HepG2 (cell line): ENCODE measurements around the gene DNAJC18. TPM values are rescaled to one million over a fixed set of nuclear protein-coding genes. Genes with fewer than 3 reads are reported as not detected.

Experiments used
- AHR ChIP-seq: IDR thresholded peaks from 2 replicates; pipeline ENCODE4 v1.6.1; 2018; ENCODE audit warnings: missing genetic modification reagents, missing compliant biosample characterization
- ATAD3A ChIP-seq: sonication (generic); formaldehyde crosslinking; IDR thresholded peaks from 2 replicates; pipeline ENCODE4 v1.4.0; 2020; ENCODE audit warnings: missing genetic modification reagents
- GPBP1L1 ChIP-seq: sonication (generic); formaldehyde crosslinking; IDR thresholded peaks from 2 replicates; pipeline ENCODE4 v1.5.0; 2020; ENCODE audit warnings: mild to moderate bottlenecking, missing genetic modification reagents
- GTF2F1 ChIP-seq: fragments of 150-350 bp; IDR thresholded peaks from 2 replicates; pipeline ENCODE4 v1.6.1; 2014; ENCODE audit warnings: low read length
- MYPOP ChIP-seq: sonication (generic); formaldehyde crosslinking; IDR thresholded peaks from 2 replicates; pipeline ENCODE4 v1.8.1; 2023; ENCODE audit warnings: mild to moderate bottlenecking, moderate library complexity, missing genetic modification reagents
- NBN ChIP-seq: fragments of 450-650 bp; conservative IDR thresholded peaks from 2 replicates; pipeline ENCODE4 v1.6.1; 2017
- NKX3-1 ChIP-seq: sonication (generic); formaldehyde crosslinking; IDR thresholded peaks from 2 replicates; pipeline ENCODE4 v1.5.0; 2020; ENCODE audit warnings: missing genetic modification reagents
- SIN3B ChIP-seq: fragments of 150-350 bp; IDR thresholded peaks from 2 replicates; pipeline ENCODE4 v1.6.1; 2014; ENCODE audit warnings: low read length
- SUZ12 ChIP-seq: fragments of 150-350 bp; IDR thresholded peaks from 2 replicates; pipeline ENCODE4 v1.6.1; 2014; ENCODE audit warnings: low read depth, low read length
- THAP9 ChIP-seq: sonication (generic); formaldehyde crosslinking; IDR thresholded peaks from 2 replicates; pipeline ENCODE4; 2020; ENCODE audit warnings: missing genetic modification reagents, mild to moderate bottlenecking, borderline replicate concordance
- ZBED4 ChIP-seq: sonication (generic); formaldehyde crosslinking; IDR thresholded peaks from 2 replicates; pipeline ENCODE4 v1.4.0; 2020; ENCODE audit warnings: missing genetic modification reagents, borderline replicate concordance
- ZNF10 ChIP-seq: sonication (generic); formaldehyde crosslinking; IDR thresholded peaks from 2 replicates; pipeline ENCODE4 v1.4.0; 2020; ENCODE audit warnings: mild to moderate bottlenecking, low read depth, missing genetic modification reagents, borderline replicate concordance
- ZNF335 ChIP-seq: sonication (generic); formaldehyde crosslinking; IDR thresholded peaks from 2 replicates; pipeline ENCODE4 v1.4.0; 2020; ENCODE audit warnings: missing genetic modification reagents
- ZNF710 ChIP-seq: sonication (generic); formaldehyde crosslinking; IDR thresholded peaks from 2 replicates; pipeline ENCODE4 v1.5.0; 2020; ENCODE audit warnings: mild to moderate bottlenecking, missing genetic modification reagents, borderline replicate concordance
- polyA plus RNA-seq, 8 experiments: library from polyadenylated mRNA; depleted of rRNA in 3 of 8; stranded (reverse) in 7 of 8; unstranded in 1 of 8; fragments of >200 nt; fragmentation: Illumina TruSeq in 4 of 8; extraction: Trizol in 4 of 8; gene quantifications; 2 replicates each; pipeline versions ENCODE4 v1.2.1 to v1.2.3, GENCODE V29; 2011 to 2016; ENCODE audit warnings: low read depth in 4 of 8, missing spikeins in 1 of 8, mixed read lengths in 1 of 8; ENCODE audit not compliant: insufficient read depth in 1 of 8
- total RNA-seq, 5 experiments: library from RNA; depleted of rRNA; stranded (reverse); fragments of >200 nt; fragmentation: Illumina TruSeq; extraction: Trizol; gene quantifications; 2 replicates each; pipeline ENCODE4 v1.2.3, GENCODE V29; 2016; ENCODE audit warnings: low read depth in 1 of 5
- TF ChIP-seq, protein P1 (sequence below): sonication (generic); formaldehyde crosslinking; conservative IDR thresholded peaks from 2 replicates; pipeline ENCODE4 v1.4.0; 2020; ENCODE audit warnings: missing genetic modification reagents

The DNAJC18 gene
- total and polyA plus RNA-seq, 2 of the 13 experiments (the other 11 are each of a cell fraction or from before 2014, with no cell fraction given): 6.5 to 6.6 TPM

DNA sequence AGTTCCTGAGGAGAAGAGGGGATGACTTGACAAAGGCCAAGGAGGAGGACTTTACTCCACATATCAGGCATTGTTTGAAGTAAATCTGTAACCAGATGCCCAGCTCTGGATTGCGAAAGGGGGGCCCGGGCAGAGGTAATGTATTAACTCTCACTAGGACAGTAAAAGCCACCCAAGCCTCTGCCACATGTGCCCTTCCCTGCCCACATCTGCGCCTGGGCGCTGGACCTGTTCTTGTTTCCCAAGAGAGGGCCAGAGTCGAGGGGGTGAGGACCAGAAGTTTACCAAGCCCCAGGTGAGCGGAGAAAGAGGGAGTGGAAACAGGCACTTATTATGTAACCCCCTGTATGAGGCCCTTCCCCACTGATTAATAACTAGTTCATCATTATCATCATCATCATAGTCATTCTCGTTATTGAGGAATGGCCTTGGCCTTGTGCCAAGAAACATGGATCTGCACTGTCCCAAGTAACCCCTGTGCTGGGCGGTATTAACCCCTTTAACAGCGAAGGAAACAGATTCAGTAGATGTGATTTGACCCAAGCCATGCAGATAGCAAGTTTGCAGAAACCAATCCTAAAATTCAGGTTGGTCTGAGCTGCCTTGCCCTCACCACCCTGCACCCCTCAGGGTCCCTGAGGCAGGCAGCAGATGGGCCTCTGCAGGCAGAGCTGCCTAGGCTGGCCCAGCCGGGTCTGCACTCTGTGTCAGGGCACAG lies 55.9 kb downstream of the DNAJC18 start, which contains the start of gene SLC23A1 (continued):
- TF ChIP-seq THAP9: 0 out of 2 replicates have a peak, but pooled peaks have one; percentile 12
- TF ChIP-seq NBN: no peak
- no peak for TF ChIP-seq ZNF335 (CRISPR knock-in tag)
- TF ChIP-seq ATAD3A: no peak
- TF ChIP-seq SUZ12: no peak
- TF ChIP-seq GTF2F1: no peak
- TF ChIP-seq GPBP1L1 (CRISPR knock-in tag): no peak
- TF ChIP-seq ZBED4: no peak
- TF ChIP-seq, protein P1, sequence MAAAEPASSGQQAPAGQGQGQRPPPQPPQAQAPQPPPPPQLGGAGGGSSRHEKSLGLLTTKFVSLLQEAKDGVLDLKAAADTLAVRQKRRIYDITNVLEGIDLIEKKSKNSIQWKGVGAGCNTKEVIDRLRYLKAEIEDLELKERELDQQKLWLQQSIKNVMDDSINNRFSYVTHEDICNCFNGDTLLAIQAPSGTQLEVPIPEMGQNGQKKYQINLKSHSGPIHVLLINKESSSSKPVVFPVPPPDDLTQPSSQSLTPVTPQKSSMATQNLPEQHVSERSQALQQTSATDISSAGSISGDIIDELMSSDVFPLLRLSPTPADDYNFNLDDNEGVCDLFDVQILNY (CRISPR knock-in tag): no peak
- TF ChIP-seq ZNF10: no peak
- TF ChIP-seq AHR (CRISPR knock-in tag): no peak
- no peak for TF ChIP-seq SIN3B
- no peak for TF ChIP-seq ZNF710 (CRISPR knock-in tag)
- TF ChIP-seq NKX3-1 (CRISPR knock-in tag): no peak
- 0 out of 2 replicates have a peak, but pooled peaks have one; percentile 40 for TF ChIP-seq MYPOP (CRISPR knock-in tag)
